Right lobe of liver (tissue), 6 donors: ENCODE measurements around the gene TMEM201. TPM values are rescaled to one million over a fixed set of nuclear protein-coding genes. Genes with fewer than 3 reads are reported as not detected.

ENCODE experiments used
- ATAC-seq, 4 donors: fragments of 200-7000 bp; cut with Tn5 transposase; one replicate each; pipeline ENCODE4 v1.9.1; 2020; ENCODE audit warnings: mild to moderate bottlenecking in 4 of 4, moderate library complexity in 4 of 4
- DNase-seq, 3 donors: peaks; one replicate each; pipeline ENCODE4 v3.0.0-alpha.2; 2020
- H3K27ac ChIP-seq, 3 donors: fragments of 200-600 bp; one replicate each; pipeline ENCODE4 v1.8.0; 2022
- H3K27me3 ChIP-seq, 2 donors: fragments of 200-600 bp; one replicate each; pipeline ENCODE4 v1.8.0; 2022
- H3K36me3 ChIP-seq, 4 donors: fragments of 200-600 bp; sonication (generic) in 1 of 4; one replicate each; pipeline versions ENCODE4 v1.5.1 to v1.8.0; 2017 to 2022; ENCODE audit warnings: control low read depth in 1 of 4
- H3K4me1 ChIP-seq, 4 donors: fragments of 200-600 bp; sonication (generic) in 1 of 4; one replicate each; pipeline versions ENCODE4 v1.5.1 to v1.8.0; 2017 to 2022; ENCODE audit warnings: control low read depth in 1 of 4
- H3K4me3 ChIP-seq, 3 donors: fragments of 200-600 bp; one replicate each; pipeline ENCODE4 v1.8.0; 2022
- H3K9me3 ChIP-seq, 4 donors: fragments of 200-600 bp; sonication (generic) in 1 of 4; one replicate each; pipeline versions ENCODE4 v1.5.1 to v1.8.0; 2017 to 2022; ENCODE audit warnings: control low read depth in 1 of 4
- POLR2A ChIP-seq: fragments of 450-650 bp; IDR thresholded peaks from one replicate; pipeline ENCODE4 v1.6.1; 2017; ENCODE audit warnings: antibody characterized with exemption, mild to moderate bottlenecking
- WGBS: methylation state at CpG from one replicate; pipeline ENCODE4 v1.1.6; 2018; ENCODE audit warnings: low coverage, low lambda C conversion rate; ENCODE audit not compliant: insufficient coverage; ENCODE audit errors: missing lambda C conversion rate; 5-methylcytosine and 5-hydroxymethylcytosine counted together
- intact Hi-C, 2 donors: fragments of 100-400 bp; cut with DNase I; formaldehyde crosslinking; loops; one replicate each; pipeline versions ENCODE4 v1.11.2 to v1.14.1; 2022
- total RNA-seq, 6 experiments: library from RNA; depleted of rRNA in 2 of 6; stranded (reverse); fragments of >200 nt in 2 of 6; fragmentation: NEBNext Ultra II Directional in 3 of 6; extraction: Animal tissue kit (Norgen Biotek cat#: 25700) in 3 of 6; gene quantifications; one replicate each; pipeline versions ENCODE4 v1.1.0 to v1.2.4, GENCODE V29; 2016 to 2023
- TF ChIP-seq, protein P1 (sequence below), 4 donors: fragments of 200-600 bp in 3 of 4; fragments of 450-650 bp in 1 of 4; IDR thresholded peaks; one replicate each; pipeline versions ENCODE4 v1.5.1 to v1.8.0; 2016 to 2022; ENCODE audit warnings: antibody characterized with exemption in 4 of 4, mild to moderate bottlenecking in 2 of 4
- donor health status: DM: no; HTN: yes; CAD: no.
- donor health status: DM: no; HTN: no; CAD: no.
- donor health status: DM: no; HTN: no; CAD: no.
- donor health status: DM: no; HTN: yes; CAD: no.
- donor health status: DM: no; HTN: yes; CAD: no.

The TMEM201 gene
- total RNA-seq, 6 experiments from 2014 or later: 1.6 to 5.8 (median 3.0) TPM

DNA sequence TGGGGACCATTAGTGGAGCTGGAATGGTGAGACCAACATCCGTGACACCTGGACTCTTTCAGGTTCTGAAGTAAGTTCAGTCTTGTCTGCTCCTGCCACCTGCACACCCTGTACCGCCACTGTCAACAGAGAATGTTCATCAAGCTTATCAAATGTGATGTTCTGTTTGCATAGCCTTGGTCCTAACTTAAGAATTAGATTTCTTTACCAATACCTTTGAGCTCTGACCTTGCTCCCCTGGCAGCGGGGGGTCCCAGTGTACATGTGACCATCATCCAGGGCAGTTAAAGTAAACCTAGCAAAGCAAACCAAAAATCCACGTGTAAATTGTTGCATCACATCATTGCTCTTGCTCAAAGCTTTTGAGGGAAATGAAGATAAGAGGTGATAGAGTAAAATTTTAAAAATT, 35.0 kb upstream of the TMEM201 start:
- WGBS: 44% methylated on average over 4 of the region's 4 CpGs
- H3K36me3 ChIP-seq: peaks cover 0 to 20% (median 7%) of the 10 kb centered on the region in 4 donors
- H3K4me1 ChIP-seq: peaks cover 2 to 74% (median 23%) of the 10 kb centered on the region in 4 donors
- ATAC-seq (peak; percentile 52 to 82 (median 70)), DNase-seq (peak; percentile 74 to 90 (median 86))
- H3K27me3 ChIP-seq: no peaks in the 10 kb centered on the region
- intact Hi-C loops: no loop called here
- no peaks in the 10 kb centered on the region for H3K9me3 ChIP-seq
- H3K27ac ChIP-seq: peak overlapping the region; percentile 80 to 84 (median 83)
- H3K4me3 ChIP-seq: no peak overlapping the region
- TF ChIP-seq POLR2A: peak; percentile 41
- TF ChIP-seq, protein P1, sequence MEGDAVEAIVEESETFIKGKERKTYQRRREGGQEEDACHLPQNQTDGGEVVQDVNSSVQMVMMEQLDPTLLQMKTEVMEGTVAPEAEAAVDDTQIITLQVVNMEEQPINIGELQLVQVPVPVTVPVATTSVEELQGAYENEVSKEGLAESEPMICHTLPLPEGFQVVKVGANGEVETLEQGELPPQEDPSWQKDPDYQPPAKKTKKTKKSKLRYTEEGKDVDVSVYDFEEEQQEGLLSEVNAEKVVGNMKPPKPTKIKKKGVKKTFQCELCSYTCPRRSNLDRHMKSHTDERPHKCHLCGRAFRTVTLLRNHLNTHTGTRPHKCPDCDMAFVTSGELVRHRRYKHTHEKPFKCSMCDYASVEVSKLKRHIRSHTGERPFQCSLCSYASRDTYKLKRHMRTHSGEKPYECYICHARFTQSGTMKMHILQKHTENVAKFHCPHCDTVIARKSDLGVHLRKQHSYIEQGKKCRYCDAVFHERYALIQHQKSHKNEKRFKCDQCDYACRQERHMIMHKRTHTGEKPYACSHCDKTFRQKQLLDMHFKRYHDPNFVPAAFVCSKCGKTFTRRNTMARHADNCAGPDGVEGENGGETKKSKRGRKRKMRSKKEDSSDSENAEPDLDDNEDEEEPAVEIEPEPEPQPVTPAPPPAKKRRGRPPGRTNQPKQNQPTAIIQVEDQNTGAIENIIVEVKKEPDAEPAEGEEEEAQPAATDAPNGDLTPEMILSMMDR (IDR thresholded peaks at IDR 0.05): no peak

DNA sequence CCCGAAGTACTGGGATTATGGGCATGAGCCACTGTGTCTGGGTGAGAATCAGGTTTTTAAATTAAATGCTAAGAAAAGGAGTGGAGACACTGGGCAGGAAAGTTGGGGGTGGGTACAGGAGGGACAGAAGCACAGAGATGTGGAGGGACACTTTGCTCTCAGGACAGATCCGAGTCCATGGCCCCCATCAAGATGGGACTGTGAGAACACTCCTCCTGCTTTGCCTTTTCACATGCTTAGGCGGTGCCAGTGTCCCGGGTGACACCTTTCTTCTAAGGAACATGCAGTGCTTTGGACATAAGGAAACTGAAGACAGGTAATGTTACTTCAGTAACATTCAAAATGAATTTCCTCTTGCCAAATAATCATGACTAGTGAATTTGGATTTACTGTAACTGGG, 32.8 kb upstream of the TMEM201 start:
- TF ChIP-seq POLR2A: no peak
- TF ChIP-seq, protein P1 (IDR thresholded peaks at IDR 0.05): no peak
- Histone ChIP-seq H3K9me3 (no peaks in the 10 kb centered on the region), H3K4me1 (peaks cover 0 to 59% (median 22%) of the 10 kb centered on the region in 4 donors), H3K4me3 (peak overlapping the region in 1 of 3 donors; percentile 19), H3K27ac (peak overlapping the region; percentile 80 to 84 (median 83)), H3K36me3 (peaks cover 0 to 26% (median 8%) of the 10 kb centered on the region in 4 donors), H3K27me3 (no peaks in the 10 kb centered on the region)
- ATAC-seq: no peak
- no peak for DNase-seq
- intact Hi-C loops: no loop called here
- 59% methylated on average over 3 of the region's 4 CpGs for WGBS

DNA sequence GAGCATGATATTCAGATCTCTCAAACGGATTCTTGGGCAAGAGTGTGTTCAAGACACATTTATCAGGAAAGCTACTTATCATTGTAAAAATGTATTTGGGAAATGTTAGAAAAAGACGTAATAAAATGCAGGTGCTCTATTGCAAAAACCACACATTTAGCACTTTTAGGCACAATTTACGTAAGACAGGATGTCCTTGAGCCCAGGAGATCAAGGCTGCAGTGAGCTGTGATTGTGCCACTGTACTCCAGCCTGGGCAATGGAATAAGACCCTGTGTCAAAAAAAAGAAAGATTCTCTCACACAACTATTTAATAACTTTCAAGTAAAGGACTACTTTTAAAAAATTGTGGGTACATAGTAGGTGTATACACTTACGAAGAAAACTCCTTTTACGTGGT, 31.1 kb upstream of the TMEM201 start:
- intact Hi-C loops: no loop called here
- Histone ChIP-seq H3K36me3 (peaks cover 0 to 26% (median 8%) of the 10 kb centered on the region in 4 donors), H3K27me3 (no peaks in the 10 kb centered on the region), H3K4me1 (peaks cover 0 to 46% (median 13%) of the 10 kb centered on the region in 4 donors), H3K27ac (no peak overlapping the region), H3K9me3 (no peaks in the 10 kb centered on the region), H3K4me3 (no peak overlapping the region)
- TF ChIP-seq, protein P1 (IDR thresholded peaks at IDR 0.05): no peak
- no peak for TF ChIP-seq POLR2A
- WGBS: 50% methylated on average over 5 of the region's 5 CpGs
- ATAC-seq: no peak
- DNase-seq: no peak

DNA sequence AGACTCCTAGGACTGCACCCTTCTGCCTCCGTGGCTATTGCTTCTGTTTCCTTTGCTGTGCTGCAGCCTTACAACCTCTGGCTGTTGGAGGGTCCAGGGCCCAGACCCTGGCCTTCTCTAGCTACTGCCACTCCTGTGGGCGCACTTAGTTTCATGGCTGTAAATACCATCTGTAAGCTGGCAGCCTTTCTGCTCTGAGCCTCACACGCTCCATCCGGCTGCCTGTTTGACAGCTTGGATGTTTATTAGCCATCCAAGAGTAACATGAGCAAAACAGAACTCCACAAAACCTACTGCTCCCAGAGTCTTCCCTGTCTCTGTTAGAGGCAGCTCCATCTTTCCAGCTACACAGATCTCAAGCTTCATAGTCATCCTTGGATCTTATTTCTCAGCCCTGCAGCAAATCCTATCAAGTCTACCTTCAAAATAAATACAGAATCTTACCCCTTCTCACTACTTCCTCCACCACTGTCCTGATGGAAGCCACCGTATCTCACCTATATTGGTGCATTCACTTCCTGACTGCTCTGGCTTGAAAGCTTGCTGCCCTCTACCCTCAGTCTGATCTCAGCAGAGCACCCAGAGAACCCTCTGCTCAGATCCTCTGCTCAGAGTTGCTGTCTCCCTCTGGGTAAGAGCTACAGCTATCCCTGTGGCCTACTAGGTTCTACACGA, 30.3 kb upstream of the TMEM201 start:
- DNase-seq: no peak
- no peak for ATAC-seq
- H3K9me3 ChIP-seq: no peaks in the 10 kb centered on the region
- H3K27ac ChIP-seq: no peak overlapping the region
- H3K27me3 ChIP-seq: no peaks in the 10 kb centered on the region
- H3K4me1 ChIP-seq: peaks cover 0 to 38% (median 13%) of the 10 kb centered on the region in 4 donors
- H3K4me3 ChIP-seq: no peak overlapping the region
- intact Hi-C loops: no loop called here
- TF ChIP-seq POLR2A: no peak
- TF ChIP-seq, protein P1 (IDR thresholded peaks at IDR 0.05): no peak
- peaks cover 0 to 26% (median 8%) of the 10 kb centered on the region in 4 donors for H3K36me3 ChIP-seq
- 87% methylated on average over 6 of the region's 6 CpGs for WGBS
